ENCODE data around the gene IGFN1. TPM values are rescaled to one million over a fixed set of nuclear protein-coding genes. Genes with fewer than 3 reads are reported as not detected.

Gene IGFN1
- total RNA-seq, 1 donor, result under 0.01 TPM

DNA sequence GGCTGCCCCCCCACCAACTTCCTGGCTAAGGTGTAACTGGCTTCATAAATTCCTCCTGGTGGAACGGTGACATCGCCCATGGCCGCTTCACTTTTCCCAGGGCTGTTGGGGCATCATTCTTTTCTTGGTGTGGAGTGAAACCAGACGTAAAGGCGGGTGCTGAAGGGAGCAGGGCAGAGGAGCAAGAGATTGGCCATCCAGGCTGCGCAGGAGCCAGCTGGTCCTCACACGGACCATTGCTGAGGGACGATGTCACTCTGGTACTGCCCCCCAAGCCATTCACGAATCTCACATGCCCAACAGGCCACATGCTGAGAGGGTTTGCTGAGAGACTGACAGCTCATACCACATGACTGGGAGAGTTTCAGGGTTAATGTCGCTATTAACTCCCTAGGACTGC is 82.2 kb downstream of the IGFN1 start:
- H3K9me3 ChIP-seq (ENCODE audit: low read depth, low read length), result no peaks in the 10 kb centered on the region
- no peak overlapping the region for H2AFZ ChIP-seq (ENCODE audit: low read length)
- H3K4me1 ChIP-seq (ENCODE audit: insufficient read depth, low read length), result peaks cover 32% of the 10 kb centered on the region
- H4K20me1 ChIP-seq (ENCODE audit: insufficient read depth, low read length), result no peaks in the 10 kb centered on the region
- H3K36me3 ChIP-seq (ENCODE audit: insufficient read depth, low read length), result no peaks in the 10 kb centered on the region
- TF ChIP-seq, protein P1, sequence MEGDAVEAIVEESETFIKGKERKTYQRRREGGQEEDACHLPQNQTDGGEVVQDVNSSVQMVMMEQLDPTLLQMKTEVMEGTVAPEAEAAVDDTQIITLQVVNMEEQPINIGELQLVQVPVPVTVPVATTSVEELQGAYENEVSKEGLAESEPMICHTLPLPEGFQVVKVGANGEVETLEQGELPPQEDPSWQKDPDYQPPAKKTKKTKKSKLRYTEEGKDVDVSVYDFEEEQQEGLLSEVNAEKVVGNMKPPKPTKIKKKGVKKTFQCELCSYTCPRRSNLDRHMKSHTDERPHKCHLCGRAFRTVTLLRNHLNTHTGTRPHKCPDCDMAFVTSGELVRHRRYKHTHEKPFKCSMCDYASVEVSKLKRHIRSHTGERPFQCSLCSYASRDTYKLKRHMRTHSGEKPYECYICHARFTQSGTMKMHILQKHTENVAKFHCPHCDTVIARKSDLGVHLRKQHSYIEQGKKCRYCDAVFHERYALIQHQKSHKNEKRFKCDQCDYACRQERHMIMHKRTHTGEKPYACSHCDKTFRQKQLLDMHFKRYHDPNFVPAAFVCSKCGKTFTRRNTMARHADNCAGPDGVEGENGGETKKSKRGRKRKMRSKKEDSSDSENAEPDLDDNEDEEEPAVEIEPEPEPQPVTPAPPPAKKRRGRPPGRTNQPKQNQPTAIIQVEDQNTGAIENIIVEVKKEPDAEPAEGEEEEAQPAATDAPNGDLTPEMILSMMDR (IDR thresholded peaks at IDR 0.05; ENCODE audit: extremely low read depth, low read depth, low read length), result no peak
- H3K79me2 ChIP-seq (ENCODE audit: insufficient read depth, low read length), result no peaks in the 10 kb centered on the region
- H3K4me3 ChIP-seq (ENCODE audit: insufficient read depth, low read length), result no peak overlapping the region
- H3K27ac ChIP-seq (ENCODE audit: low read depth, low read length), result no peak overlapping the region
- H3K27me3 ChIP-seq (ENCODE audit: insufficient read depth, low read length), result no peaks in the 10 kb centered on the region
- no peak for DNase-seq (ENCODE audit: insufficient read length, low spot score, missing footprints)
- H3K4me2 ChIP-seq (ENCODE audit: insufficient read depth, low read length), result no peak overlapping the region

DNA sequence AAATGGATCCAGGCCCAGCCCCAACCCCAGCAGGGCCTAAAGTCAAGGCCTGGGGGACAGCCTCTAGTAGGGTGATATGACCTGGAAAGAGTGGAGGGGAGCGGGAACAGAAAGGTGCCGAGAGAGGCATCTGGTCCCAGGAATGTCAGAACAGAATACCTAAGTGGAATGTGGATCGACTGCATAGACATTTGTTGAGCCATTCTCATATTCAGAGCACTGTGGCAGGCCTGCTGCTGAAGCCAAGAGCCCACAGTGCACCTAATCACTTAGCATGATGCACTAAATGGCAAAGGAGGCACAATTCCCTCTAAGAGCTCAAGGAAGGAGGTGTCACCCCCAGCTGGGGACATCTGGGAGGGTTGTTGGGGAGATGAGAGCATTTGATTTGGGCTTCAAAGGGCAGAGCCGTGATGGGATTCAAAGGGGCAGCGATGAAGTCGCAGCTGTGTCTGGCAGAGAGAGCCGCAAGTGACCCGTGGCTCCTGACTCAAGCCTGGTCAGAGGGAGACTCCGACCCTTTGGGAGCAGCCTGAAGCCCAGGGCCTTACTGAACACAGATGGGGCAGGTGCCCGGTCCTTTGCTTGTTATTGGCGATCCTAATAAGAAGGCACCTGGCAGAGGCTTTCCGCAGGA is 84.1 kb downstream of the IGFN1 start:
- Histone ChIP-seq H3K4me1 (ENCODE audit: insufficient read depth, low read length) (peaks cover 16% of the 10 kb centered on the region), H3K9me3 (ENCODE audit: low read depth, low read length) (no peaks in the 10 kb centered on the region), H2AFZ (ENCODE audit: low read length) (no peak overlapping the region), H3K79me2 (ENCODE audit: insufficient read depth, low read length) (no peaks in the 10 kb centered on the region), H3K27me3 (ENCODE audit: insufficient read depth, low read length) (no peaks in the 10 kb centered on the region), H3K4me3 (ENCODE audit: insufficient read depth, low read length) (no peak overlapping the region), H3K27ac (ENCODE audit: low read depth, low read length) (peak overlapping the region; percentile 54), H3K36me3 (ENCODE audit: insufficient read depth, low read length) (no peaks in the 10 kb centered on the region), H4K20me1 (ENCODE audit: insufficient read depth, low read length) (no peaks in the 10 kb centered on the region), H3K4me2 (ENCODE audit: insufficient read depth, low read length) (no peak overlapping the region)
- TF ChIP-seq, protein P1 (IDR thresholded peaks at IDR 0.05; ENCODE audit: extremely low read depth, low read depth, low read length), result no peak
- no peak for DNase-seq (ENCODE audit: insufficient read length, low spot score, missing footprints)

DNA sequence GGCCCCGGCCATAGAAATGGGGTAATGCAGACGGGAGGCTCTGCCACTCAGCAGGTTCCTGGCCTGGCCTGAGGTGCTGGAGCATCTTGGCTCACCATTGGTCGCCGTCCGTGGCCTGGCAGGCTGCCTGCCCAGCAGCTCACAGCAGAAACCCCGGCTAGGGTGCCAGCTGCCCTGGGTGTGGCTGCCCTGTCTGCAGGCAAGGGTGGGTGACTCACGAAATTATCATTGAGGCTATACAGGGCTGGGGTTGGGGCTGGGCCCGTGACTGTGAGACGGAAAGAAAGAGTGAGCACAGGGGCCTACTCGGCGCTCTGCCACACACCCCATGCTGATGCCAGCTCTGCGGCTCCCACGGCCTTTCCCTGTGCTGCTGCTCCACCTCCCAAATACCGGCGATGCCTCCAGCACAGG is 84.6 kb downstream of the IGFN1 start:
- Histone ChIP-seq H4K20me1 (ENCODE audit: insufficient read depth, low read length) (no peaks in the 10 kb centered on the region), H3K79me2 (ENCODE audit: insufficient read depth, low read length) (no peaks in the 10 kb centered on the region), H3K36me3 (ENCODE audit: insufficient read depth, low read length) (no peaks in the 10 kb centered on the region), H3K27ac (ENCODE audit: low read depth, low read length) (peak overlapping the region; percentile 68), H2AFZ (ENCODE audit: low read length) (no peak overlapping the region), H3K27me3 (ENCODE audit: insufficient read depth, low read length) (no peaks in the 10 kb centered on the region), H3K4me1 (ENCODE audit: insufficient read depth, low read length) (peaks cover 16% of the 10 kb centered on the region), H3K4me3 (ENCODE audit: insufficient read depth, low read length) (no peak overlapping the region), H3K4me2 (ENCODE audit: insufficient read depth, low read length) (peak overlapping the region; percentile 34), H3K9me3 (ENCODE audit: low read depth, low read length) (no peaks in the 10 kb centered on the region)
- peak; percentile 95 for DNase-seq (ENCODE audit: insufficient read length, low spot score, missing footprints)
- TF ChIP-seq, protein P1 (IDR thresholded peaks at IDR 0.05; ENCODE audit: extremely low read depth, low read depth, low read length), result no peak

DNA sequence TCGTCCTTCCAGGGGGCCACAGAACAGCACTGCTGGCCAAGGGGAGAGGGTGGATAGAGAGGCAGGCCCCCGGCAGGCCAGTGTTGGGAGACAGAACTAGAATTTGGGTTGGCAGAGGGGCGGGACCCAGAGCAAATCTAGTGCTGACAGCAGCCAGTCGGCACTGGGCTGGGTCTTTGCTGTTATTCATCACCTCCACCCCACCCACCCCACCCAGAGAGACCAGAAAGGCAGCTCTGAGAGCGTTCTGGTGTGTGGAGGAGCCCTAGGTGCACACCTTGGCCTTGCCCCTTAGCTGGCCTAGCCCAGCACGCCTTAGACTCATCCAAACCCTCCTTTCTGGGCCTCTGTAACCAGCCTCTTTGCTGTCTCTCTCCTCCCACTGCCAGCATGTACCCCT is 86.3 kb downstream of the IGFN1 start:
- H3K36me3 ChIP-seq (ENCODE audit: insufficient read depth, low read length), result no peaks in the 10 kb centered on the region
- H3K9me3 ChIP-seq (ENCODE audit: low read depth, low read length), result no peaks in the 10 kb centered on the region
- no peaks in the 10 kb centered on the region for H3K79me2 ChIP-seq (ENCODE audit: insufficient read depth, low read length)
- no peak for DNase-seq (ENCODE audit: insufficient read length, low spot score, missing footprints)
- H3K27me3 ChIP-seq (ENCODE audit: insufficient read depth, low read length), result no peaks in the 10 kb centered on the region
- H3K4me3 ChIP-seq (ENCODE audit: insufficient read depth, low read length), result no peak overlapping the region
- H2AFZ ChIP-seq (ENCODE audit: low read length), result no peak overlapping the region
- H3K4me1 ChIP-seq (ENCODE audit: insufficient read depth, low read length), result peaks cover 16% of the 10 kb centered on the region
- H4K20me1 ChIP-seq (ENCODE audit: insufficient read depth, low read length), result no peaks in the 10 kb centered on the region
- no peak overlapping the region for H3K4me2 ChIP-seq (ENCODE audit: insufficient read depth, low read length)
- TF ChIP-seq, protein P1 (IDR thresholded peaks at IDR 0.05; ENCODE audit: extremely low read depth, low read depth, low read length), result no peak
- no peak overlapping the region for H3K27ac ChIP-seq (ENCODE audit: low read depth, low read length)

Measured in osteoblast (primary cell).